Measurements from ENCODE around the gene RPS2.
"Not testable (repeated sequence)": the region's sequence is repeated elsewhere in the genome, so short reads cannot be mapped to it uniquely, and the experiment has no call there.

The RPS2 gene

DNA sequence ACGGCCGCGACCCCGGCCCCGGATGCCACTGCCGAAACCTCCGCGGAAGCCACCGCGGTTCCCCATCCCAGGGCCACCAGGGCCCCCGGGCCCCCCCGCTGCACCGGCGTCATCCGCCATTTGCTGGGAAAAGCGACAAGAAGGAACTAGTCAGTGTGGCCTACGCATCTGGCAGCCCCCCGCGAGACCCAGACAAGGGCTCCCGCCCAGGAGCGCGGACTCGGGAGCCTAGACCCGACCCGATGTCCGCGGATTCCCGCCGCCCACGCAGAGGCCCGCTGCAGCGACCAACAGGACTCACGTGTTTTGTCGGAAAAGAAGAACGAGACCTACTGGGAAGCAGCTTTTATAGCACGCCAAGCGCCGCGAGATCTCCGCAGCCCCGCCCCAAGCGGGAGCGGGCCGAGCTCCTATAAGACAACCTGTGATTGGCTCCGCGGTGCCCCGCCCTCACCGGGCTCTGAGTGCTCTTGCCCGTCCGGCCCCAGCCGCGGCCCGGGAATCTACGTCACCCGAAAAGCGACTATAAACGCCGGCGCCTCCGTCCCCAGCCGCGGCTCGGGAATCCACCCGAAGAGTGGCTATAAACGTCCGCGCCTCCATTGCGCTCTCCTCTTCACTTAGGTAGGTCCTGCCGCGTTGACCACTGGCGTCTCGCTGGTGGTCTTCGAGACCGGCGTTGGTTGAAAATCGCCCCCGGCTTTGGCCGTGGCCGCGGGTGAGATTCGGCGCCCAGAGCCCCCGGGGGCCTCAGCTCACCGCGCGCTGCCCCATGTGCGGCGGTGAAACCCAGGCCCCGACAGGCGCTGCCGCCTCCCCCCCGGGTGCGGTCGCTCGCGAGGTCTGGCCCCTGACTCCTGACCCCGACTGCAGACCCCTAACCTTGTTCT is at the start of gene RPS2:
Gene RPS2, minus strand, starts transcription at position 321 of the 890 bp plus-strand sequence. Its CDS starts 201 bp downstream, at position 120.
- DNase-seq (ENCODE audit: low spot score), result peak; percentile 98

DNA sequence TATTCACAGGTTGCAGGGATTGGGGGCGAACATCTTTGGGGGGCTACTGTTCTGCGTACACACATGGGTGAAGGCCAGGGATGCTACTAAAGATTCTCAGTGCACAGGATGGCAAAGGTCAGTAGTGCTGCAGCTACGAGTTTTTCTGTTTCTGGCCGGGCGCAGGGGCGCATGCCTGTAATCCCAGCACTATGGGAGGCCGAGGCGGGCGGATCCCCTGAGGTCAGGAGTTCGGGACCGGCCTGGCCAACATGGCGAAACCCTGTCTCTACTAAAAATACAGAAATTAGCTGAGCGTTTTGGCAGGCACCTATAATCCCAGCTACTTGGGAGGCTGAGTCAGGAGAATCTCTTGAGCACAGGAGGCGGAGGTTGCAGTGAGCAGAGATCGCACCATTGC is 48.9 kb upstream of the RPS2 start:
- no peak for DNase-seq (ENCODE audit: low spot score)

DNA sequence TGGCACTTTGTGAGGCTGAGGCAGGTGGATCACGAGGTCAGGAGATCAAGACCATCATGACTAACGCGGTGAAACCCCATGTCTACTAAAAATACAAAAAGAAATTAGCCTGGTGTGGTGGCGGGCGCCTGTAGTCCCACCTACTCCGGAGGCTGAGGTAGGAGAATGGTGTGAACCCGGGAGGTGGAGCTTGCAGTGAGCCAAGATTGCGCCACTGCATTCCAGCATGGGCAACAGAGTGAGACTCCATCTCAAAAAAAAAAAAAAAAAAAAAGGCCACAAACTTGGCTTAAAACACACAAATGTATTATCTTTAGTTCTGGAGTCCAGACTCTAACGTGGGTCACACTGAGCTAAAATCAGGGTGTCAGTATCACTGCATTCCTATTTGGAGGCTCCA is 47.1 kb upstream of the RPS2 start:
- not testable (repeated sequence) for DNase-seq (ENCODE audit: low spot score)

DNA sequence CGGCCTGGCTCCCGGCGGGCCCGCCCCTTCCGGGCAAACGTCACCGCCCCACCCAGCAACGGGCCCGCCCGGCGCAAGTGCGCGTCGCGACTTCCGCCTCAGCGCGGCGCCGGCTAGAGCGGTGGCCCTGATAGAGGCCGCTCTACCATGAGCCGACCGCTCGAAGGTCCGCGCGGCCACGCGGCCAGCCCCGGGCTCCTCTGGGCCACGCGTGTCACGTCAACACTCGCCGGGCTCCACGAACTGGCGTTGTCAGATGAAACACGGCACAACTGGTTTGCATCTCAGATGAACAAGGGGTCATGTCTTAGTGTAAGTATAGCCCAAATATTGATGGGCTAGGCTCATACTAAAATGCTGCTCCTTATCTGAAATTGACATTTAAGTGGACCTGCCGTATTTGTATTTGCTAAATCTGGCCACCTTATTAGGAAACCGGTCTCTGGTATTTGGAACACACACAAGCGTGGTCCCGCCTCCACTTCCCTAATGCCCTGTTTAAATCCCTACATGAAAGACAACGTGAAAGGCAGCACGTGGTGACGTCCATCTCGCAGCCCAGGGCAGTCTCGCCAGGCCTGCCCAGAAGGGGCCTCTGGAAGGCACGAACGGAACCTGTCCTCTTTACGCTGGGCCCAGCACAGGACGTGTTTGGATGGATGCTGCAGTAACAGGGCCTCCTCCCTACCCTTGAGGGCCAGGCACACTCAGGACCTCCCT is 45.3 kb upstream of the RPS2 start, which contains the start of gene ZNF598:
Gene ZNF598, minus strand, starts transcription at position 31 of the 720 bp plus-strand sequence.
- DNase-seq (ENCODE audit: low spot score), result peak; percentile 94

DNA sequence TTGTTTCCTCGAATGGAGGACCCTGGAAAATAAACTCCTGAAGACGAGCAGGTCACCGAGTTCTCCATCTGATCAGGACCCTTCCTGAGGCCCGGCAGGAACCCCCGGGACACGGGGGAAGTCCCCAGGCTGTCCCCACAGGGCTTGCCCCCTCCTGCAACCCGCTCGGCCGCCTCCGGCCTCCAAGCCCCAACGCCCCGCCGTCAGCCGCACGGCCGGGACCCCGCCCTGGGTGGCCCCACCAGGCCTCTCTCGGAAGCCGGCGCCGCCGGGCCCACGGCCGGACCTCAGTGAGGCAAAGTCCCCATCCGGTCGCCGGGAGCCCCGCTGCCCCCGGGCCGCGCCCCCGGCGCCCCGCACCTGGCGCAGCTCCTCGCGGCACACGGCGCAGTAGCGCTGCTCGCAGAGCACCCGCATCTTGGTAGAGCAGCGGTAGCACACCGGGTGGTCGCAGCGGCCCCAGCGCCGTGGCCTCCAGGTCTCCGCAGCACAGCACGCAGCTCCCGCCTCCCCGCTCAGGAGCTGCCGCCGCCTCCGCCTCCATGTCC is 44.6 kb upstream of the RPS2 start:
- peak; percentile 58 for DNase-seq (ENCODE audit: low spot score)

DNA sequence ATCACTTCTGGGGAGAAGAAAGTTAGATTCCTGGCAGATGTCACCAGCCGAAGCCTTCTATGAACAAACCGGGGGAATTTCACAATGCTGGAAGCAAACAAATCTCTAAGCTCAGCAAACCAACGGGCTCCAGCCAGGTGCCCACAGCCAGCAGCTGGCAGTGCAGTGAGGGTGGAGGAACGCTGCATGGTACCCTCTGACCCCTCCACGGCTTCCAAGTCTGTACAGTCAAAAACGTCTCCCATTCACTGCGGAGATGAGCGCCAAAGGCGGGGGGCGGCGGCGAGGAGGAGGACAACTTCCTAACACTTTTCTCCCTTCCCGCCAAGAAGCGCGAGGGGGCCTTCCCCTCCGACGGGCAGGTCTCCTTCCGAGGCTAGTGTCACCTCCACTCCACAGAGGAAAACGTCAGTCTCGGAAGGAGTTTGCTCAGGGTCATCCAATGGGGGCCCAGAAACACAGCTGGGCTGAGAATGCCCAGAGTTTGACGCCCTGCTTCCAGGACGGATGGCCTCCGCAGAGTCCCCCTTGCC is 44.1 kb upstream of the RPS2 start:
- no peak for DNase-seq (ENCODE audit: low spot score)

DNA sequence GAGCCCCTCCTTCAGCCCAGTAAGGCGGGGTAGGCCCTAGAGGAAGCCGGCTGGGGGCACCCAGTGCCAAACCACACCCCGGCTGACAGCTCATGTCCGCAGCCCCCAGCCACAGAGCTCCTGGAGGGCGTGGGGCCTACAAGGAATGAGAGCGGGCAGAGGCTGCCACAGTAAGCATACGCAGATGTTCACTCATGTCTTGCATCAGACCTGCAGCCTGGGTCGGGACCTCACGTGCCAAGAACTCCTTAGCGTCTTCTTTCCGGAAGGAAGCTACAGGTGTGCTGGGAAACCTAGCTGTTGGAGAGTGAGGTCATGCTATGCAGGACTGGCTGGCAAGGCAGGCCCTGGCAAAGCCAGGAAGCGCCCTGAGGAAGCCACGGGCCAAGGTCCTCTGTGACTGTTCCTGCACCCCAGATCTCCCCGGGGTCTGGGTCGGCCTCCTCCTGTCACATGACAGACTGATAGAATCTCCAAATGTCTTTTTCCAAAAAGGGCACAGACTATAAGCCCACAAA is 43.4 kb upstream of the RPS2 start:
- no peak for DNase-seq (ENCODE audit: low spot score)

DNA sequence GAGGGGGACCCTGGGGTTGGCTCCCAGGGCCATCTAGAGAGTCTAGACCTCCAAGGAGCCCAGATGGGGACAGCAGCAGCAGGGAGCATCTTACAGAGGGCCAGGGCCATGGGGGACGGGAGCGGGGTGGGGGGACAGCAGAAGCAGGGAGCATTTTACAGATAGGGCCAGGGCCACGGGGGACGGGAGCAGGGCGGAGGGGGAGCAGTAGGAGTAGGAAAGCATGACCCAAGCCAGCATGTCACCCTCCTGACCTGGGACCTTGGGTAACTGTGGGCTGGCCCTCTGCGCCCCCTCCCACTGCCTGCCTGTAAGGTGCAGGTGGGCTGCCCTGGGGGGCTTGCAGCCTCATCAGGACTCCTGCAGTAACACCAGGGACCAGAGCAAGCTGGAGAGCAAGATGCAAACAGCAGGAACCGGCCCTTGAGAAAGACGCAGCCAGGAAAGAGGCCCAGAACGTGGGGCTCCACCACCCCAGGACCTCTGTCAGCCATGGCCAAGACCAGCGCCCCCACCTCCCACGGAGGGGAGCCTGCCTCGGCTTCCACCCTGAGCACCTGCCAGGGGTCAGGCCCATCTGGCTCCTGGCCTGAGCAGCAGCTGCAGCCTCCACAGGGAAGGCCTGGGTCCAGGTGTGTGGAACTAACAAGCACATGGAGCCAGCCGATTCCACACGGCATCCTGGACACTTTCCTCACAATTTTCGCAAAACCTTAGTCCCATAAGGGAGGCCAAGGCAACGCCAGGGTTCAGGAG is 42.6 kb upstream of the RPS2 start:
- DNase-seq (ENCODE audit: low spot score), result no peak

DNA sequence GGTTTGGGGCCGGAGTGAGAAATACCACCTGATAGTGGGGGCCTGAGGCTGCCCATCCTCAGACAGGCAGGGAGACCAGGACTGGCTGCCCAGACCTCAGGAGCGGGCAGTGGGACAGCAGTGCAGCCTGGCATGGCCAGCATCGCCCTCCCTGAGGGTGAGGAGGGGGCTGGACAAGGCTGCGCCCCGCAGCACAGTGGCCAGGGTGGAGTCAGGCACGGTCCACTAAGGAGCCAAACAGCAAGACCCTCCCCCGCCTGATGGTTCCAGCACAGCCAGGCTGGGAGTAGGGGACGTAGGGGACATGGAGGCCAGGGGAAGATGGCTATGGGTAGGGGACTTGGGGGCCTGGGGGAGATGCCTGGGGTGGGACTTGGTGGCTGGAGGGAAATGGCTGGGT is 41.7 kb upstream of the RPS2 start:
- no peak for DNase-seq (ENCODE audit: low spot score)

DNA sequence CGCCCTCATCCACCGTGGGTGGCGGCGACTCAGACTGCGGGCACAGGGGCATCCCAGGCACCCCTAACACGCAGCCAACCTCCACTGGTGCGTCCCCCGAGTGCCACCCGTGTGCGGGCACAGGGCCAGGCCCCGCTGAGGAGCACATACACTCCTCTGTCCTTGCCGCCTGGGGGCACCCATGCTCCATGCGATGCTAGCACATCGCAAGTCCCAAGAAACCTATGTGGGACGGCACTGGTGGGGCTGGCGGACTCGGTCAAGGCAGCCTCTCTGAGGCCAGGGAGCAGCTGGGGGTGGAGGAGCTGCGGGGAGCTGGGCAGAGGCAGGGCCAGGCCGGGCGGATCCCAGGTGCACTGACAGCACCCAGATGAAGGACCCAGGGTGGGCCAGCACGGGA is 41.0 kb upstream of the RPS2 start:
- no peak for DNase-seq (ENCODE audit: low spot score)

DNA sequence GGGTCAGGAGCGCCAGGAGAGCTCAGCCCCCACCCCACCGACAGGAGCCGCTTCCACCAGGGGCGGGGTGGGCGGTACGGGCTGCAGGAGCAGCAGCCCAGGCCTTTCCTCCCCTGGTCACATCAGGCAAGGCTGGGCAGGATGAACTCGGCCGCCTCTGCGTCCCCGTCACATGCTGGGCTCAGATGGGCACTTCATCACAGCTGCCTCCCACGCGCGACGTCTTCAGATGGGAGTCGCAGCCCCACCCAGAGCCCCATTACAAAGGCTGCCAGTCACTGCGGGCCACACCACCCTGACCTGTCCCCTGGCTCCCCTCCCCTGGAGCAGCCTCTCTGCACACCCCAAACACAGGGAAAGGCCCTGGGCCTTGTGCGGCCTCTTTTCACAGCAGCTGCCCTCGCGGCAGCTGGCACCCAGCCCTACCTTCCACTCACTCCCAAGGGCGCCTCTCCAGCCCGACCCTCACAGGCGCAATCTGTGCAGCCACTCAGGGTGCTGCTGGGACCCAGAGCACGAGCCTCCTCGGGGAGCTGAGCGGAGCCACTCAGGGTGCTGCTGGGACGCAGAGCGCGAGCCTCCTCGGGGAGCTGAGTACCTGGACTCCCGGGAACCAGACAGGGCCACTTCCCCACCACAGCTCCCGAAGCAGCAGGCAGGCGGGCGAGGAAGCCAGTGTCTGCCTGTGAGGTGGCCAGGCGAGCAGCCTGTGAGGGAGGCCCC is 40.3 kb upstream of the RPS2 start:
- DNase-seq (ENCODE audit: low spot score), result peak; percentile 63

DNA sequence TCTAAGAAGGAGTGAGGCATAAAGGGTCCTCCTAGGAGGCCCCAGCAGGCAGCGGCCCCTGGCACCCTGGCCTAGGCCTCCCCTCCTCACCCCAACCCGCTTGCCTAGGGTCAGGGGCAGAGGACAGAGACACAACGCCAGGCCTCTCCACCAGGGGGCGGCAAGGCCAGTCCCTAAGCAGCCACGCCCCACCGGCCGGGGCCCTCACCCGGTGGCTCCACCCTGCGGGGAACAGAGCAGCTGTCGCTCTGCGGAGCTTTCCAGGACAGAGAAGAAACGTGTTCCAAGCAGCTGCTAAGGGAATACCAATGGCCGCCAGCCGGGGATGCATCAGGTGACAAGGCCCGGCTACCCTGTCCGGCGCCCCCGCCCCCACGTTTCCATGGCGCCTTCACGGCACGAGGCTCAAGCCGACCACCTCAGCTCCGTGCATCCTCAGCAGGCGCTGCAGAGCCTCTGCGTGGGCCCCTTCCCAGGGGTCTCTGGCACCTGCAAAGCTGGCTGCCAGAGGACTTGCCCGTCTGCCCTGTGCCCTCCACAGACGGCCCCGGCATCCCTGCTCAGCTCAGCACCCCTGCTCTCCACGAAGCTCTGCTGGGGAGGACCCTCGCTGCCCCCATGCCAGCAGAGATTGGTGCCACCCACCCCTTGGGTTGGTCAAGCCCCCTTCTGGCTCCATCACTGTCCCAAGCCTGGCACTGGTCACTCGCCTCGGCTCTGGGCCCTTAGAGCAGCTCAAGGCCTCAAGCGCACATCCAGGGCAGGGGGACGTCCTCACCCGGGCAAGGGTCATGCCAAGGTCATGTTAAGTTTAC is 39.4 kb upstream of the RPS2 start:
- peak; percentile 96 for DNase-seq (ENCODE audit: low spot score)

DNA sequence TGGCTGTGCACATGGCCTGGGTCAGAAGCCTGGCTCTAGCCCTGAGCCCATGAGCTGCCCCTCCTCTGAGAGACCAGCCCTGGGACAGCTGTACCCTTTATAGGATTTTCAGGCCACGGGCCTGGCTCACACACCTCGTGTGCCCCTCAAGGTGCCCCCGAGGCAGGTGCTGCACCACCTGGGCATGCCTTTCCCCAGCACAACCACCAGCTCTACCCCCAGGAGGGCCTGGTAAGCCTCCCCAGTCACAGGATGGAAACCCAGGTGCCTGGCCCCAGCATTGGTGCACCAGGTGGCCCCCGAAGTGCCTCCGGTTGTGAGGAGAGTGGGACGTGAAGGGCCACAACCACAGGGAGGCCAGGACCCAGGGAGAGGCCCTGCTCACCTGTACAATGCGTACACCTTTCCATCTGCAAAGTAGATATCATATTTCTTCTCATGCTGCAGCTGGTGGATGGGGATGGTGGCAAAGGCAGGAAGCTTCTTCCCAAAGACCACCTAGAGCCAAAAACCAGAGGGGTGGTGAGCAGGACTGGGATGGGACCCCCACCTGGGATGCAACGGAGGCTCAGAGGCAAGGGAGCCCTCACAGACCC is 38.7 kb upstream of the RPS2 start:
- DNase-seq (ENCODE audit: low spot score), result no peak

DNA sequence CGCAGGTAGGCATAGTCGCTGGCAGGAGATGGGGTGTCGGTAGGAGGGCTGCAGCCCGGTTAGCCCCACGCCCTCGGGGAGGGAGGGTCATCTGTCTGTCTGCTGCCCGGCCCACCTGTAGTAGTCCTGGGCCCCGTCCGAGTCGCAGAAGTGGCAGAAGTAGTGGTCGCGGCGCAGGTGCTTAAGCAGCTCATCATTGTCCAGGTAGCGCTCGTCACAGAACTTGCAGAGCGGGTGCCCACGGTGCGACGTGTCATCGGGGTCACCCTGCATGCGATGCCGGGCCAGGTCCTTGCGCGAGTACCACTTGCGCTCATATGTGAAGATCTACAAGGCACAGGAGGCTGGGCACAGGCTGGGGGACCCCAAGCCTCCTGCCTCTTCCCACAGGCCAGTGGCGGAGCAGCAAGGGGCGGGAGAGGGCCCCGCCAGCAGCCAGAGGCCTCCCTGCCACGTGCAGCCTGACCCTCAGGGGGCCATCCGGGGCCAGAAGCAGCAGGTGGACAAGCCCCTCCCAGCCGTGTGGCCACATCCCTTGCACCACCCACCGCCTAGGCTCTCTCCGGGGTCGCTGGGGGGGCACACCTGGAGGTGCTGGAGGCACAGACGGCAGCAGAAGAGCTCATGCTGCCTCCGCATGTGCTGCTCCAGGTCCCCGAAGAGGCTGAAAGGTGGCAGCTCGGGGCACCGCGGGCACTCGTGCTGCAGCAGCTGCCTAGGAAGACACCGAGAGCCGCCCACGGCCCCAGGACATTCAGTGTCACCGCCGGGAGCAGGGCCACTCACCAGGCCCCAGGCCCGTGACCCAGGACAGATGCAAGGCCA is 38.0 kb upstream of the RPS2 start:
- DNase-seq (ENCODE audit: low spot score), result no peak

DNA sequence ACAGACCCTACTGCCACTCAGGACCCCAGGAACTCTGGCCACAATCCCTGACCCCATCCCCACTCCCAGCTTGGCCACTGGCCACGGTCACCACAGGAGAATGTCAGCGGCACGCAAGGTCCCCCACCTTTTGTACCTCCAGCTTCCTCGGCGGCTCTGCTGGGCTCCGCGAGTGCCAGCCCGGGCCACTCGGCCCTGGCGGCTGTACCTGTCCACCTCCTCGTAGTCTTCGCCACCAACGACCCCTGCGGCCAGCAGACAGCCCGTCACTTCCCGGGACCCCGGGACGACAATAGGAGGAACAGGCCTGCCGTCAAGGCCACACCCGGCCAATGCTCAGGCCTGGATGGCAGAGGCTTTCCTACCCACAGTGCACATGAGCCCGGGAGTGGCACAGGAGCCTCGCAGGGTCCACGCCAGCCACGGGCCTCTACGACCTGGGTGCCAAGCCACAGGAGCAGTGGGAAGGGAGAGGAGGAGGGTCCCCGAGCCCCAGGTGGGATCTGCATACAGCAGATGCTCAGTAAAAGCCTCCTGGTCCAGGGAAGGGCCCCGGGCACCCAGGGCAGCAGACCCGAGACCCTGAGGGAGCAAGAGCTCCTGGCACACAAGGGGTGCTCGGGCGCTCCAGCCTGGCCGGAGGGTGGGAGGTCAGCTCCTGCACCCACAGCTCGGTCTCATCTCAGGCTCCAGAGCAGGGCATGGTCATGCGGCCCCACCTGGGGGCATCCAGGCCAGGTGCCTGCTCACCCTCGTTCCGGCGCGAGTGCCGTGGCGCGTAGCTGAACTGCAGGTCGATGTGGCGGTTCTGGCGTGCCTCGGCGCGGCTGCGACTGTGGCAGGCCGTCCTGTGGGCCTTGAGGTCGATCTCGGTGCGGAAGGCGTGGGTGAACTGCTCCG is 37.1 kb upstream of the RPS2 start:
- DNase-seq (ENCODE audit: low spot score), result no peak

DNA sequence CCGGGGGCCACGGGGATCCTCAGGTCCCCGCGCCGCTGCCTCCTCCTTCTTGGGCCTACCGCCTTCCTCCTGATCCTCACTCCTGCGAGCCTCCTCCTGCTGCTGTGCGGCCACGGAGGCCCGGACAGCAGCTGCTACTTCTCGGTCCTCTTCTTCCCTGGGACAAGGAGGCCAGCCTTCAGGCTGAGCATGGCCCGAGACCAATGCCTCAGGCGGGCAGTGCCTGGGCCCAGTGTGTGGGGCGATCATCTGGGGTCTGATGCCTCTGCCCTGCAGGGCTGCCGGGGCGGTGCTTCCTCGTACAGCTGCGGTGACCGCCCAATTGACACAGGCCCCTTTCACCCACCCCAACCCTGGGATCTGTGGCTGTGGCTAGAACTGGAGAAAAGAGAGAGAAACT is 36.4 kb upstream of the RPS2 start:
- DNase-seq (ENCODE audit: low spot score), result no peak

DNA sequence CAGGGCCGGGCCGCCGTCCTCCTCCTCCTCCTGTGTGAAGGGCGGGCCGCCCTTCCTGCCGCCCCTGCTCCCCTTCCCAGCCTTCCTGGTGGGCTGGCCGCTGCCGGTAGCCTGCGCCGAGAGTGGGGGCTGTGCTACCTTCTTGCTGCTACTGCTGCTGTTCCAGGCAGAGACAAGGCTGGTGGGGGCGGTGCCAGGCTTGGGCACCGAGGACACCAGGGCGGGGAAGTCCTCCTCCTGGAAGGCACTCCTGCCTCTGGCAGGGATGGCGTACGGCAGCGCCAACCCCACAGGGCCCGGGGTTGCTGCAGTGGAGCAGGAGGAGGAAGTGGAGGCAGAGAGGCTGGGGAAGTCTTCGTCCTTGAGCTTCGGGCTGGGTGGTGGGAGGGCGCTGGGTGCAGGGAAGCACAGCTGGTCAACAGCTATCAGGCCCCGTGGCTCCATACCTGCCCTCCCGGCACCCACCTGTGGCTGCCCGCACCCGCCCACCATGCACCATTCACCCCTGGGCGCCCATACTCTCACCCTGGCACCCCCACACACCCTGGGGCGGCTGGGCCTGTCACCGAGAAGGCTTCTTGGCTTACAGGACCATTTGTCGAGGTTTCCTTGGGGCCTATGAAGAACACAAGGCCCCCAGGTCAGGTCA is 35.4 kb upstream of the RPS2 start:
- no peak for DNase-seq (ENCODE audit: low spot score)
